Common myeloid progenitor, CD34-positive (primary cell): ENCODE results near the gene SLC66A1. TPM values are rescaled to one million over a fixed set of nuclear protein-coding genes. Genes with fewer than 3 reads are reported as not detected.
A peak's percentile ranks its signal among the peaks of the same experiment; 100 is the strongest.
"Not testable (repeated sequence)": the region's sequence is repeated elsewhere in the genome, so short reads cannot be mapped to it uniquely, and the experiment has no call there.

Experiments used
- CTCF ChIA-PET: fragments of 350-600 bp; sonication (Branson Sonifier 250); formaldehyde crosslinking; loops from one replicate; lab custom pipeline; 2021; ENCODE audit warnings: antibody characterized with exemption; lab: Charles Lee
- POLR2A ChIA-PET: fragments of 350-600 bp; sonication (Branson Sonifier 250); formaldehyde crosslinking; loops from one replicate; lab custom pipeline; 2021; ENCODE audit warnings: antibody characterized with exemption; lab: Charles Lee
- DNase-seq, 3 donors: peaks; one replicate each; pipeline versions ENCODE4 v3.0.0 to v3.0.0-alpha.2; 2013
- H3K27ac ChIP-seq, 2 experiments: 1 replicate in 1 of 2; 2 replicates in 1 of 2; pipeline ENCODE4 v1.7.0; 2013; ENCODE audit warnings: inconsistent platforms in 2 of 2, low read length in 2 of 2, mild to moderate bottlenecking in 2 of 2, low read depth in 1 of 2, moderate library complexity in 1 of 2; ENCODE audit not compliant: severe bottlenecking in 2 of 2, insufficient read depth in 1 of 2, poor library complexity in 1 of 2
- H3K27me3 ChIP-seq, 5 experiments: replicated peaks in 2 of 5; 1 replicate in 3 of 5; 2 replicates in 2 of 5; pipeline versions ENCODE4 v1.6.1 to v1.7.0; 2013; ENCODE audit warnings: low read length in 4 of 5, mild to moderate bottlenecking in 2 of 5, moderate library complexity in 2 of 5, inconsistent platforms in 1 of 5; ENCODE audit not compliant: insufficient read depth in 5 of 5, control insufficient read depth in 4 of 5
- H3K36me3 ChIP-seq, 4 experiments: 1 replicate in 2 of 4; 2 replicates in 2 of 4; pipeline versions ENCODE4 v1.6.1 to v1.7.0; 2013; ENCODE audit warnings: low read length in 3 of 4, control low read depth in 1 of 4, mild to moderate bottlenecking in 1 of 4; ENCODE audit not compliant: control insufficient read depth in 4 of 4, insufficient read depth in 4 of 4
- H3K4me1 ChIP-seq, 4 experiments: 1 replicate in 3 of 4; 2 replicates in 1 of 4; pipeline versions ENCODE4 v1.6.1 to v1.7.1; 2013; ENCODE audit warnings: low read length in 3 of 4, mild to moderate bottlenecking in 3 of 4, control low read depth in 1 of 4, inconsistent platforms in 1 of 4, moderate library complexity in 1 of 4; ENCODE audit not compliant: control insufficient read depth in 4 of 4, insufficient read depth in 4 of 4; ENCODE audit errors: control extremely low read depth in 1 of 4
- H3K4me3 ChIP-seq, 7 experiments: 1 replicate in 4 of 7; 2 replicates in 3 of 7; pipeline versions ENCODE4 v1.5.1 to v1.7.0; 2013; ENCODE audit warnings: mild to moderate bottlenecking in 7 of 7, low read length in 6 of 7, moderate library complexity in 6 of 7, inconsistent platforms in 2 of 7, low read depth in 2 of 7, control low read depth in 1 of 7; ENCODE audit not compliant: insufficient read depth in 4 of 7, control insufficient read depth in 1 of 7; ENCODE audit errors: extremely low read depth in 1 of 7
- H3K9me3 ChIP-seq, 5 experiments: 1 replicate in 4 of 5; 2 replicates in 1 of 5; pipeline versions ENCODE4 v1.6.1 to v1.7.1; 2013; ENCODE audit warnings: low read length in 4 of 5, mild to moderate bottlenecking in 2 of 5, inconsistent platforms in 1 of 5, low read depth in 1 of 5, moderate library complexity in 1 of 5; ENCODE audit not compliant: control insufficient read depth in 4 of 5, insufficient read depth in 2 of 5; ENCODE audit errors: control extremely low read depth in 1 of 5
- WGBS: methylation state at CpG from one replicate; pipeline ENCODE4 v1.1.5; 2013; ENCODE audit not compliant: insufficient coverage; 5-methylcytosine and 5-hydroxymethylcytosine counted together
- polyA plus RNA-seq: library from polyadenylated mRNA; unstranded; fragments of 120-200 nt; gene quantifications from one replicate; pipeline ENCODE4 v1.2.1, GENCODE V29; 2013

Gene SLC66A1, protein sequence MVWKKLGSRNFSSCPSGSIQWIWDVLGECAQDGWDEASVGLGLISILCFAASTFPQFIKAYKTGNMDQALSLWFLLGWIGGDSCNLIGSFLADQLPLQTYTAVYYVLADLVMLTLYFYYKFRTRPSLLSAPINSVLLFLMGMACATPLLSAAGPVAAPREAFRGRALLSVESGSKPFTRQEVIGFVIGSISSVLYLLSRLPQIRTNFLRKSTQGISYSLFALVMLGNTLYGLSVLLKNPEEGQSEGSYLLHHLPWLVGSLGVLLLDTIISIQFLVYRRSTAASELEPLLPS
- polyA plus RNA-seq = 7.3 TPM

- H3K27ac ChIP-seq = peak within 1 kb of the TSS; percentile 40 to 69
- no peaks in the 10 kb centered on the region for H3K9me3 ChIP-seq
- CTCF ChIA-PET = interaction anchor here (0.5 to 1.6 kb wide), 4 partner anchors 13 to 339 kb away, joined by 3 read pairs; no protein-coding TSS in a partner anchor
- peaks cover 2 to 24% (median 15%) of the 10 kb centered on the region in 4 experiments for H3K36me3 ChIP-seq
- H3K4me1 ChIP-seq = peaks cover 4 to 60% (median 56%) of the 10 kb centered on the region in 4 experiments
- POLR2A ChIA-PET = interaction anchor here (0.6 kb wide), 1 partner anchor 419 kb away, joined by 3 read pairs; no protein-coding TSS in a partner anchor
- under 1% methylated on average over 87 of the region's 105 CpGs for WGBS
- DNase-seq = peak; percentile 81 to 86 (median 86)
- peak within 1 kb of the TSS; percentile 52 to 87 (median 79) for H3K4me3 ChIP-seq
- no peaks in the 10 kb centered on the region for H3K27me3 ChIP-seq
Observed at GRCh38 chr1:19311931-19312781, at the start of gene SLC66A1, which contains the start of gene AKR7A2. TSS of gene SLC66A1 (plus strand) at chr1:19312326. CDS start at chr1:19317678, 5,352 bp downstream. TSS of gene AKR7A2 (minus strand) at chr1:19312144. CDS start at chr1:19312124, 20 bp downstream.

- 97% methylated on average over 5 of the region's 5 CpGs for WGBS
- CTCF ChIA-PET = no interaction called here
Observed at GRCh38 chr1:19262744-19263143, 49.4 kb upstream of the SLC66A1 start.

GRCh38 chr1:19268445-19268844, 43.7 kb upstream of the SLC66A1 start:
- Histone ChIP-seq H3K27me3 (peaks cover 0 to 5% (median 4%) of the 10 kb centered on the region in 5 experiments), H3K9me3 (no peaks in the 10 kb centered on the region), H3K4me3 (no peak overlapping the region), H3K4me1 (no peaks in the 10 kb centered on the region), H3K27ac (no peak overlapping the region), H3K36me3 (no peaks in the 10 kb centered on the region)
- CTCF ChIA-PET = no interaction called here
- DNase-seq = no peak
- 73% methylated on average over 5 of the region's 11 CpGs for WGBS
- POLR2A ChIA-PET = no interaction called here

More at GRCh38 chr1:19262744-19263143, 49.4 kb upstream of the SLC66A1 start:
- DNase-seq = no peak
- no peak overlapping the region for H3K4me3 ChIP-seq
- no peak overlapping the region for H3K27ac ChIP-seq
- H3K4me1 ChIP-seq = no peaks in the 10 kb centered on the region
- POLR2A ChIA-PET = no interaction called here
- H3K9me3 ChIP-seq = no peaks in the 10 kb centered on the region
- peaks cover 4 to 32% (median 30%) of the 10 kb centered on the region in 4 experiments for H3K36me3 ChIP-seq
- no peaks in the 10 kb centered on the region for H3K27me3 ChIP-seq

GRCh38 chr1:19269427-19270342, 42.4 kb upstream of the SLC66A1 start:
- H3K27ac ChIP-seq, POLR2A ChIA-PET, H3K4me1 ChIP-seq, DNase-seq, H3K4me3 ChIP-seq, H3K36me3 ChIP-seq, H3K9me3 ChIP-seq: not testable (repeated sequence)
- 89% methylated on average over 5 of the region's 9 CpGs for WGBS
- CTCF ChIA-PET = interaction anchor here (0.6 kb wide), 1 partner anchor 14 kb away, joined by 3 read pairs; no protein-coding TSS in a partner anchor
- H3K27me3 ChIP-seq = peaks cover 0 to 16% (median 10%) of the 10 kb centered on the region in 5 experiments

DNA sequence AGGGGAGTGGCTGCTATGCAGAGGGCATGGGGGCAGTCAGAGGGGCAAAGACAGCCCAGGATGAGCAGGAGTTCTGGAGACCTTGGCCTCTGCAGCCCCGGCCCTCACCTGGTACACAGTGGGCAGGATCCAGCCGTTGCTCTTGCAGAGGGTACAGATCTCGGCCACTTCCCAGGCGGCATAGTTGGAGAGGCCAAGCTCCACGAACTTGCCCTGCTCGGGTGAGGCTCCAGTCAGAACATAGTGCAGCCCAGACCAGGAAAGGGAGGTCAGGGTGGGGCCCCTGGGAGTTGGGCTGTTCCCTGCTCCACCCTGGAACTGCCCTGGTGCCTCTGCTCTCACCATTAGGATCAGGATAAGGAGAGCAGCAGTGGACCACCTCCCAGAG, 41.8 kb upstream of the SLC66A1 start:
- H3K4me3 ChIP-seq, POLR2A ChIA-PET, H3K4me1 ChIP-seq, DNase-seq, CTCF ChIA-PET, H3K9me3 ChIP-seq, H3K36me3 ChIP-seq, H3K27ac ChIP-seq: not testable (repeated sequence)
- peaks cover 0 to 21% (median 10%) of the 10 kb centered on the region in 5 experiments for H3K27me3 ChIP-seq
- 97% methylated on average over 6 of the region's 6 CpGs for WGBS

- ChIA-PET POLR2A (no interaction called here), CTCF (interaction anchor here (0.7 kb wide), 1 partner anchor 324 kb away, joined by 4 read pairs; no protein-coding TSS in a partner anchor)
- peaks cover 0 to 24% (median 10%) of the 10 kb centered on the region in 5 experiments for H3K27me3 ChIP-seq
Observed at GRCh38 chr1:19272064-19272463, 40.1 kb upstream of the SLC66A1 start.

More at GRCh38 chr1:19272064-19272463, 40.1 kb upstream of the SLC66A1 start:
- Histone ChIP-seq H3K4me3 (no peak overlapping the region), H3K36me3 (no peaks in the 10 kb centered on the region), H3K27ac (no peak overlapping the region), H3K4me1 (peaks cover 0 to 7% (median 2%) of the 10 kb centered on the region in 4 experiments), H3K9me3 (peaks cover 0 to 12% (median 4%) of the 10 kb centered on the region in 5 experiments)
- no peak for DNase-seq
